Tibial nerve (tissue), 4 donors: Measurements from ENCODE around the gene ALKBH8. TPM values are rescaled to one million over a fixed set of nuclear protein-coding genes. Genes with fewer than 3 reads are reported as not detected.
"Not testable (repeated sequence)": the region's sequence is repeated elsewhere in the genome, so short reads cannot be mapped to it uniquely, and the experiment has no call there.

ENCODE experiments used
- DNase-seq, 2 donors: peaks; one replicate each; pipeline ENCODE4 v3.0.0-alpha.2; 2019; ENCODE audit warnings: low spot score in 2 of 2
- H3K27ac ChIP-seq, 4 donors: fragments of 200-600 bp; sonication (generic) in 3 of 4; one replicate each; pipeline ENCODE4 v1.5.1; 2017 to 2019; ENCODE audit warnings: mild to moderate bottlenecking in 1 of 4
- H3K27me3 ChIP-seq, 2 donors: fragments of 200-600 bp; sonication (generic) in 1 of 2; one replicate each; pipeline versions ENCODE4 v1.5.1 to v1.6.0; 2017 to 2019
- H3K36me3 ChIP-seq, 3 donors: fragments of 200-600 bp; sonication (generic); one replicate each; pipeline ENCODE4 v1.5.1; 2018 to 2019
- H3K4me1 ChIP-seq, 4 donors: fragments of 200-600 bp; sonication (generic) in 3 of 4; one replicate each; pipeline ENCODE4 v1.5.1; 2017 to 2019
- H3K4me3 ChIP-seq, 4 donors: fragments of 200-600 bp; sonication (generic) in 3 of 4; one replicate each; pipeline ENCODE4 v1.5.1; 2017 to 2019; ENCODE audit warnings: mild to moderate bottlenecking in 1 of 4, moderate library complexity in 1 of 4
- H3K9me3 ChIP-seq, 4 donors: fragments of 200-600 bp; sonication (generic) in 3 of 4; one replicate each; pipeline ENCODE4 v1.5.1; 2017 to 2019
- EP300 ChIP-seq, 2 donors: sonication (generic); formaldehyde crosslinking; IDR thresholded peaks; one replicate each; pipeline ENCODE4 v1.6.1; 2017; ENCODE audit warnings: antibody characterized with exemption in 2 of 2, mild to moderate bottlenecking in 1 of 2
- POLR2A ChIP-seq, 2 donors: fragments of 450-650 bp; IDR thresholded peaks; one replicate each; pipeline ENCODE4 v1.6.1; 2017; ENCODE audit warnings: antibody characterized with exemption in 2 of 2, mild to moderate bottlenecking in 2 of 2, moderate library complexity in 2 of 2
- WGBS, 2 donors: methylation state at CpG; one replicate each; pipeline ENCODE4 v1.1.5; 2018; 5-methylcytosine and 5-hydroxymethylcytosine counted together
- total RNA-seq, 4 donors: library from RNA; depleted of rRNA; stranded (reverse); fragments of >200 nt; gene quantifications; one replicate each; pipeline ENCODE4 v1.1.0, GENCODE V29; 2016
- TF ChIP-seq, protein P1 (sequence below), 5 experiments: fragments of 200-600 bp in 3 of 5; fragments of 450-650 bp in 2 of 5; sonication (generic) in 3 of 5; IDR thresholded peaks; one replicate each; pipeline ENCODE4 v1.5.1; 2016 to 2019; ENCODE audit warnings: antibody characterized with exemption in 5 of 5, mild to moderate bottlenecking in 3 of 5, moderate library complexity in 2 of 5

ALKBH8 gene
- total RNA-seq, 4 donors from 2014 or later = 3.6 to 6.3 (median 5.5) TPM

DNA sequence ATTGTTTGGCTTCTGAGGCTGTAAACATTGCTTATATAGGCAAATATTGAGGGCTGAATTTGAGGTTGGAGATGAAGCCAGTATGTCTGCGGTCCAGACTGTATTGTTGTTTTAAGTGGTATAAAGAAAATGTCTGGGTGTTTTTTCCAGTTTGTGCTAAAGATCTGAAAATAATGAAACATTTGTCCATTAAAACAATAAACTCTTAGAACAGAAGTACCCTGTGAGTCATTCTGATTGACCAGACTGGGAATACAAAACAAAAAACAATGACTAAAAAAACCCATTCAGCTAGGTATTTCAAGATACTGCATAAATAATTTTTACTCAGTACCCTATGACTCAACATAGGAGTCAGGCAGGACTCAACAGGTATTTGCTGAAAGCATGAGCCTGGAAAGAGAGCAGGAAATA is 20.4 kb downstream of the ALKBH8 start:
- H3K9me3 ChIP-seq = no peaks in the 10 kb centered on the region
- no peaks in the 10 kb centered on the region for H3K27me3 ChIP-seq
- peaks cover 0 to 20% (median 0%) of the 10 kb centered on the region in 4 donors for H3K4me1 ChIP-seq
- no peak overlapping the region for H3K27ac ChIP-seq
- 29 to 30% methylated on average over 1 of the region's 1 CpG for WGBS, 2 donors
- no peak for DNase-seq
- no peak overlapping the region for H3K4me3 ChIP-seq
- H3K36me3 ChIP-seq = peaks cover 0 to 22% (median 0%) of the 10 kb centered on the region in 3 donors
- no peak for TF ChIP-seq POLR2A (IDR thresholded peaks at IDR 0.05)
- TF ChIP-seq, protein P1, sequence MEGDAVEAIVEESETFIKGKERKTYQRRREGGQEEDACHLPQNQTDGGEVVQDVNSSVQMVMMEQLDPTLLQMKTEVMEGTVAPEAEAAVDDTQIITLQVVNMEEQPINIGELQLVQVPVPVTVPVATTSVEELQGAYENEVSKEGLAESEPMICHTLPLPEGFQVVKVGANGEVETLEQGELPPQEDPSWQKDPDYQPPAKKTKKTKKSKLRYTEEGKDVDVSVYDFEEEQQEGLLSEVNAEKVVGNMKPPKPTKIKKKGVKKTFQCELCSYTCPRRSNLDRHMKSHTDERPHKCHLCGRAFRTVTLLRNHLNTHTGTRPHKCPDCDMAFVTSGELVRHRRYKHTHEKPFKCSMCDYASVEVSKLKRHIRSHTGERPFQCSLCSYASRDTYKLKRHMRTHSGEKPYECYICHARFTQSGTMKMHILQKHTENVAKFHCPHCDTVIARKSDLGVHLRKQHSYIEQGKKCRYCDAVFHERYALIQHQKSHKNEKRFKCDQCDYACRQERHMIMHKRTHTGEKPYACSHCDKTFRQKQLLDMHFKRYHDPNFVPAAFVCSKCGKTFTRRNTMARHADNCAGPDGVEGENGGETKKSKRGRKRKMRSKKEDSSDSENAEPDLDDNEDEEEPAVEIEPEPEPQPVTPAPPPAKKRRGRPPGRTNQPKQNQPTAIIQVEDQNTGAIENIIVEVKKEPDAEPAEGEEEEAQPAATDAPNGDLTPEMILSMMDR (IDR thresholded peaks at IDR 0.05) = no peak
- no peak for TF ChIP-seq EP300 (IDR thresholded peaks at IDR 0.05)

DNA sequence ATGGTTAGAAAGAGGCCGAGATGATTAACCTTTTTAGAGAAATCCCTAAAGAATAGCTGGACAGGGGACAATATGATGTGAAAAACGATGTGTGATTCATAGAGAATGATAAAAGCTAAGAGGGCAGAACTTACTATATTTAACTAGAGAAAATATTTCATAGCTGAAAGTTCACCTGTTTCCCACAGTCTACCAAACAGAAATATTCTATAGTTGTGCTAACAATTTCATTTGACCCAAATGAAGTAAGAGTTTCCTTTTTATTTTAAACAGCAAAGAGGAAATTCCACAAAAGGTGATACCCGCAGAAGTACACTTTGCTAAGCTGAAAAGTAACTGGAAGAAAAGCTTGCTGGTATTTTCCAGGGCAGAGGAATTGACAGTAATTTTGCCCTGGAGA is 26.7 kb downstream of the ALKBH8 start:
- Histone ChIP-seq H3K27ac (no peak overlapping the region), H3K36me3 (peaks cover 0 to 46% (median 0%) of the 10 kb centered on the region in 3 donors), H3K9me3 (no peaks in the 10 kb centered on the region), H3K4me3 (no peak overlapping the region), H3K27me3 (no peaks in the 10 kb centered on the region), H3K4me1 (no peaks in the 10 kb centered on the region)
- DNase-seq = no peak
- TF ChIP-seq POLR2A (IDR thresholded peaks at IDR 0.05) = no peak
- TF ChIP-seq, protein P1 (IDR thresholded peaks at IDR 0.05) = no peak
- 74 to 87% methylated on average over 3 of the region's 3 CpGs for whole genome bisulfite sequencing, 2 donors

DNA sequence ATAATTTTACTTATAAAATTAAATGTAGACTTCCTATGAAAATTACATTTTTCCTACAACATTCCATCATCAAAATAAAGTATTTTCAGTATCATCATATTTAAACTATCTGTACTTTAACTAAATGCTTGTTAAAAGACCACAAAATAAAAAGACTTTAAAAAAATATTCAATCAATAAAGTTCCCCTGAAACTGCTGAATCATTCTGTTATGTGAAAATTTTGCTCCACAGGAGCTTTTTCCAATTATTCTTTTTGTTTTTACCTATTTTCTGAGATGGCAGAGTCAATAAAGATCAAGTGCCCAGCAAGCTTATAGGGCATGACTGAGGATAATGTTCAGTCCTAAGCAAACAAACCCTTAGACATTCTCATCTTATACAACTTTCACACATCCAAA is 27.3 kb downstream of the ALKBH8 start:
- no peaks in the 10 kb centered on the region for H3K27me3 ChIP-seq
- no peak overlapping the region for H3K27ac ChIP-seq
- H3K36me3 ChIP-seq = peaks cover 0 to 41% (median 0%) of the 10 kb centered on the region in 3 donors
- DNase-seq = no peak
- TF ChIP-seq, protein P1 (IDR thresholded peaks at IDR 0.05) = no peak
- no peak for TF ChIP-seq EP300 (IDR thresholded peaks at IDR 0.05)
- no peak for TF ChIP-seq POLR2A (IDR thresholded peaks at IDR 0.05)
- no peak overlapping the region for H3K4me3 ChIP-seq
- H3K9me3 ChIP-seq = no peaks in the 10 kb centered on the region
- no peaks in the 10 kb centered on the region for H3K4me1 ChIP-seq

DNA sequence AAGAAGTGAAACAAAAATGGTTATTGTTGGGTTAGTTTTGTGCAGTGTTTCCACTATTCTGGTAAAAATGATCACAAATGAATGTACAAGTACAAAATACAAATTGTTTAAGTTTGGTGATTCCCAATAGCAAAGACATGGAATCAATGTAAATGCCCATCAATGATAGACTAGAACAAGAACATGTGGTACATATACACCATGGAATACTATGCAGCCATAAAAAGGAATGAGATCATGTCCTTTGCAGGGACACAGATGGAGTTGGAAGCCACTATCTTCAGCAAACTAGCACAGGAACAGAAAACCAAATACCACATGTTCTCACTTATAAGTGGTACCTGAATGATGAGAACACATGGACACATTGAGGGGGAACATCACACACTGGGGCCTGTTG is 28.4 kb downstream of the ALKBH8 start:
- DNase-seq, H3K27ac ChIP-seq, H3K4me3 ChIP-seq, H3K27me3 ChIP-seq, H3K4me1 ChIP-seq, H3K9me3 ChIP-seq: not testable (repeated sequence)
- peaks cover 0 to 33% (median 0%) of the 10 kb centered on the region in 3 donors for H3K36me3 ChIP-seq

DNA sequence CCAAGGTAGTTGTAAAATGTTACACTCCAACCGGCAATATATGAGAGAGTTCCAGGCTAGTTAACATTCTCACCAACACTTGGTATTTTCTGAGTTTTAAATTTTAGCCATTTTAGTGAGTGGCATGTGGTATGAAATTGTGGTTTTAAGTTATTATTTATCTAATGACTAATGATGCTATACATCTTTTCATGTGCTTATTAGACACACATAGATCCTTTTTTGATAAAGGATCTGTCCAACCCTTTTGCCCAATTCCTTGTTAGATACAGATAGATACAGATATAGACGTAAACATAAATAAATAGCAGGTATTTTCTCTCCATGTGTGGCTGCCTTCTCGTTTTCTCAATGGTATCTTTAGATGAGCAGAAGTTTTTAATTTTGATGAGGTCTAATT is 39.3 kb downstream of the ALKBH8 start:
- H3K9me3 ChIP-seq = peaks cover 0 to 6% (median 0%) of the 10 kb centered on the region in 4 donors
- peaks cover 0 to 61% (median 0%) of the 10 kb centered on the region in 3 donors for H3K36me3 ChIP-seq
- no peaks in the 10 kb centered on the region for H3K4me1 ChIP-seq
- no peak overlapping the region for H3K27ac ChIP-seq
- TF ChIP-seq, protein P1 (IDR thresholded peaks at IDR 0.05) = no peak
- TF ChIP-seq EP300 (IDR thresholded peaks at IDR 0.05) (no peak), POLR2A (IDR thresholded peaks at IDR 0.05) (no peak)
- no peaks in the 10 kb centered on the region for H3K27me3 ChIP-seq
- DNase-seq = no peak
- 95 to 97% methylated on average over 3 of the region's 3 CpGs for WGBS, 2 donors
- no peak overlapping the region for H3K4me3 ChIP-seq

DNA sequence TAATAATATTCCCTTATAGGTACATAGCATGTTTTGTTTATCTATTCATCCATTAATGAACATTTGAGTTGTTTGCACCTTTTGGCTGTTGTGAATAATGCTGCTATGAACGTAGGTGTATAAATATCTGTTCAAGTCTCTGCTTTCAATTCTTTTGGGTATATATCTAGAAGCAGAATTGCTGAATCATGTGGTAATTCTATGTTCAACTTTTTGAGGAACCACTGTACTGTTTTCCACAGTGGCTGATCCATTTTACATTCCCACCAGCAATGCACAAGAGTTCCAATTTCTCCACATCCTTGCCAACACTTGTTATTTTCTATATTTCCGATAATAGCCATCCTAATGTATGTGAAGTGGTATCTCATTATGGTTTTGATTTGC is 56.7 kb downstream of the ALKBH8 start:
- Histone ChIP-seq H3K27me3 (no peaks in the 10 kb centered on the region), H3K9me3 (no peaks in the 10 kb centered on the region), H3K4me1 (no peaks in the 10 kb centered on the region), H3K36me3 (peaks cover 0 to 47% (median 0%) of the 10 kb centered on the region in 3 donors), H3K4me3 (no peak overlapping the region), H3K27ac (no peak overlapping the region)
- TF ChIP-seq POLR2A (IDR thresholded peaks at IDR 0.05) = no peak
- TF ChIP-seq EP300 (IDR thresholded peaks at IDR 0.05) = no peak
- TF ChIP-seq, protein P1 (IDR thresholded peaks at IDR 0.05) = no peak
- DNase-seq = no peak
- 93 to 97% methylated on average over 2 of the region's 2 CpGs for WGBS, 2 donors
